OCI-LY1 (cell line): Measurements from ENCODE around the gene CTNNA3.

Source experiments
- CTCF ChIP-seq: fragments of 200-600 bp; sonication (generic), shearing (Covaris generic); IDR thresholded peaks from 2 replicates; pipeline ENCODE4 v1.5.1; 2017; ENCODE audit warnings: mild to moderate bottlenecking, antibody characterized with exemption, low read length, moderate library complexity, mixed read lengths
- EZH2 ChIP-seq: fragments of 200-600 bp; sonication (generic), shearing (Covaris generic); IDR thresholded peaks from 2 replicates; pipeline ENCODE4 v1.8.0; 2017; ENCODE audit warnings: borderline replicate concordance, mixed run types, mild to moderate bottlenecking, antibody characterized with exemption, low read length, moderate library complexity, mixed read lengths

DNA sequence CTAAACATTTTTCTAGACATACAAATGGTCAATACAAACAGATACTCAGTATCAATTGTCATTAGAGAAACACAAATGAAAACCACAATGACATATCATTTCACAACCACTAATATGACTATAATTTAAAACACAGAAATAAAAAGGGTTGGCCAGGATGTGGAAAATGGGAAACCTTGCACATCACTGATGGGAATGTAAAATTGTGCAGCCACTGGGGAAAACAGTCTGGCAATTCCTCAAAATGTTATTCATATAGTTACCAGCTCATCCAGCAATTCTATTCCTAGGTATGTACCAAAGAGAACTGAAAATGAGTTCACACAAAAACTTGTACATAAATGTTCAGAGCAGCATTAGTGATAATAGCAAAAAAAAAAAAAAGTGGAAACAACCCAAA lies 876.3 kb downstream of the CTNNA3 start:
- no peak for TF ChIP-seq CTCF
- TF ChIP-seq EZH2: no peak
